ENCODE data around the gene ADGRG1.

Gene ADGRG1

GRCh38 chr16:57648125-57648524, 19.7 kb downstream of the ADGRG1 start:
- H3K4me1 ChIP-seq (ENCODE audit: low read length), result peaks cover 14% of the 10 kb centered on the region
- H3K4me3 ChIP-seq (ENCODE audit: low read length), result no peak overlapping the region
- no peak for TF ChIP-seq EZH2 (optimal IDR thresholded peaks at IDR 0.05; ENCODE audit: low read depth, low read length)
- TF ChIP-seq EZH2phosphoT487 (IDR thresholded peaks at IDR 0.05; ENCODE audit: low read length), result no peak
- no peak for TF ChIP-seq CTCF (IDR thresholded peaks at IDR 0.05; ENCODE audit: low read length)
- no peaks in the 10 kb centered on the region for H3K36me3 ChIP-seq (replicated peaks; ENCODE audit: insufficient read depth, low read length)
- DNase-seq, result peak; percentile 34
- H3K27me3 ChIP-seq (replicated peaks; ENCODE audit: insufficient read depth, low read length), result no peaks in the 10 kb centered on the region
- no peaks in the 10 kb centered on the region for H3K9me2 ChIP-seq (replicated peaks; ENCODE audit: insufficient read depth, low read length)
- peak overlapping the region; percentile 63; the same call in 1 of the 2 replicates for H3K27ac ChIP-seq (ENCODE audit: low read length)
- H4K20me1 ChIP-seq (ENCODE audit: insufficient read depth, low read length), result no peaks in the 10 kb centered on the region
- H3K9me3 ChIP-seq (replicated peaks; ENCODE audit: insufficient read depth, low read length), result no peaks in the 10 kb centered on the region
- H3F3A ChIP-seq (ENCODE audit: insufficient read depth, low read length), result peaks cover 11% of the 10 kb centered on the region
- no peaks in the 10 kb centered on the region for H3K79me2 ChIP-seq (ENCODE audit: low read length)
- H3K4me2 ChIP-seq (ENCODE audit: low read depth, low read length), result peak overlapping the region; percentile 35
- H2AFZ ChIP-seq (ENCODE audit: low read length), result no peak overlapping the region
- peak overlapping the region; percentile 18; the same call in 1 of the 2 replicates for H3K9ac ChIP-seq (ENCODE audit: low read length)

- H2AFZ ChIP-seq (ENCODE audit: low read length), result no peak overlapping the region
- no peaks in the 10 kb centered on the region for H3K9me3 ChIP-seq (replicated peaks; ENCODE audit: insufficient read depth, low read length)
- DNase-seq, result peak; percentile 81
- peak overlapping the region; percentile 18 for H3K9ac ChIP-seq (ENCODE audit: low read length)
- peak overlapping the region; percentile 63 for H3K27ac ChIP-seq (ENCODE audit: low read length)
- H3K4me1 ChIP-seq (ENCODE audit: low read length), result peaks cover 14% of the 10 kb centered on the region
- no peaks in the 10 kb centered on the region for H3K27me3 ChIP-seq (replicated peaks; ENCODE audit: insufficient read depth, low read length)
- no peaks in the 10 kb centered on the region for H3K9me2 ChIP-seq (replicated peaks; ENCODE audit: insufficient read depth, low read length)
- no peaks in the 10 kb centered on the region for H3K79me2 ChIP-seq (ENCODE audit: low read length)
- H3K4me3 ChIP-seq (ENCODE audit: low read length), result no peak overlapping the region
- H4K20me1 ChIP-seq (ENCODE audit: insufficient read depth, low read length), result no peaks in the 10 kb centered on the region
- peaks cover 11% of the 10 kb centered on the region for H3F3A ChIP-seq (ENCODE audit: insufficient read depth, low read length)
- no peaks in the 10 kb centered on the region for H3K36me3 ChIP-seq (replicated peaks; ENCODE audit: insufficient read depth, low read length)
- TF ChIP-seq EZH2phosphoT487 (IDR thresholded peaks at IDR 0.05; ENCODE audit: low read length), result no peak
- peak; percentile 100 for TF ChIP-seq CTCF (IDR thresholded peaks at IDR 0.05; ENCODE audit: low read length)
- H3K4me2 ChIP-seq (ENCODE audit: low read depth, low read length), result peak overlapping the region; percentile 35
Observed at GRCh38 chr16:57648581-57649442, 20.4 kb downstream of the ADGRG1 start.

GRCh38 chr16:57649443-57649751, 21.0 kb downstream of the ADGRG1 start:
- Histone ChIP-seq H3K4me2 (ENCODE audit: low read depth, low read length) (no peak overlapping the region), H3K36me3 (replicated peaks; ENCODE audit: insufficient read depth, low read length) (no peaks in the 10 kb centered on the region), H2AFZ (ENCODE audit: low read length) (no peak overlapping the region), H3K4me3 (ENCODE audit: low read length) (no peak overlapping the region), H4K20me1 (ENCODE audit: insufficient read depth, low read length) (no peaks in the 10 kb centered on the region), H3K9ac (ENCODE audit: low read length) (no peak overlapping the region), H3K27ac (ENCODE audit: low read length) (no peak overlapping the region), H3K4me1 (ENCODE audit: low read length) (peaks cover 14% of the 10 kb centered on the region), H3K79me2 (ENCODE audit: low read length) (no peaks in the 10 kb centered on the region), H3K9me3 (replicated peaks; ENCODE audit: insufficient read depth, low read length) (no peaks in the 10 kb centered on the region), H3F3A (ENCODE audit: insufficient read depth, low read length) (peaks cover 11% of the 10 kb centered on the region), H3K9me2 (replicated peaks; ENCODE audit: insufficient read depth, low read length) (no peaks in the 10 kb centered on the region), H3K27me3 (replicated peaks; ENCODE audit: insufficient read depth, low read length) (no peaks in the 10 kb centered on the region)
- TF ChIP-seq EZH2 (optimal IDR thresholded peaks at IDR 0.05; ENCODE audit: low read depth, low read length) (no peak), EZH2phosphoT487 (IDR thresholded peaks at IDR 0.05; ENCODE audit: low read length) (no peak), CTCF (IDR thresholded peaks at IDR 0.05; ENCODE audit: low read length) (no peak)
- no peak for DNase-seq
